RWPE1 (cell line): ENCODE results near the gene GLS.

Experiments used
- CTCF ChIA-PET: fragments of 350-600 bp; sonication (Branson Sonifier 250); formaldehyde crosslinking; extraction: SDS; loops from one replicate; lab custom pipeline; 2021; lab: Yijun Ruan, JAX
- POLR2A ChIA-PET: fragments of 400-600 bp; formaldehyde crosslinking; extraction: SDS; loops from one replicate; lab custom pipeline; 2020; ENCODE audit warnings: antibody characterized with exemption; ENCODE audit not compliant: low non-redundant PET; lab: Yijun Ruan, JAX
- DNase-seq: peaks from one replicate; pipeline ENCODE4 v3.0.0; 2012; ENCODE audit warnings: low spot score
- H3K27ac ChIP-seq: fragments of 450-650 bp; 2 replicates; pipeline ENCODE4 v1.5.1; 2017
- TF ChIP-seq, protein P1 (sequence below): fragments of 450-650 bp; conservative IDR thresholded peaks from 2 replicates; pipeline ENCODE4 v1.5.1; 2017; ENCODE audit warnings: low read depth, mild to moderate bottlenecking

GLS gene

GRCh38 chr2:190837952-190838361 is 42.7 kb upstream of the GLS start:
- CTCF ChIA-PET, result interaction anchor here (0.6 to 0.7 kb wide), 2 partner anchors 9 to 42 kb away, joined by 4 to 5 read pairs; no protein-coding TSS in a partner anchor
- DNase-seq, result no peak
- TF ChIP-seq, protein P1, sequence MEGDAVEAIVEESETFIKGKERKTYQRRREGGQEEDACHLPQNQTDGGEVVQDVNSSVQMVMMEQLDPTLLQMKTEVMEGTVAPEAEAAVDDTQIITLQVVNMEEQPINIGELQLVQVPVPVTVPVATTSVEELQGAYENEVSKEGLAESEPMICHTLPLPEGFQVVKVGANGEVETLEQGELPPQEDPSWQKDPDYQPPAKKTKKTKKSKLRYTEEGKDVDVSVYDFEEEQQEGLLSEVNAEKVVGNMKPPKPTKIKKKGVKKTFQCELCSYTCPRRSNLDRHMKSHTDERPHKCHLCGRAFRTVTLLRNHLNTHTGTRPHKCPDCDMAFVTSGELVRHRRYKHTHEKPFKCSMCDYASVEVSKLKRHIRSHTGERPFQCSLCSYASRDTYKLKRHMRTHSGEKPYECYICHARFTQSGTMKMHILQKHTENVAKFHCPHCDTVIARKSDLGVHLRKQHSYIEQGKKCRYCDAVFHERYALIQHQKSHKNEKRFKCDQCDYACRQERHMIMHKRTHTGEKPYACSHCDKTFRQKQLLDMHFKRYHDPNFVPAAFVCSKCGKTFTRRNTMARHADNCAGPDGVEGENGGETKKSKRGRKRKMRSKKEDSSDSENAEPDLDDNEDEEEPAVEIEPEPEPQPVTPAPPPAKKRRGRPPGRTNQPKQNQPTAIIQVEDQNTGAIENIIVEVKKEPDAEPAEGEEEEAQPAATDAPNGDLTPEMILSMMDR, result no peak
- POLR2A ChIA-PET, result no interaction called here
- H3K27ac ChIP-seq, result no peak overlapping the region

GRCh38 chr2:190838492-190838910 is 42.1 kb upstream of the GLS start:
- DNase-seq, result peak; percentile 24

DNA sequence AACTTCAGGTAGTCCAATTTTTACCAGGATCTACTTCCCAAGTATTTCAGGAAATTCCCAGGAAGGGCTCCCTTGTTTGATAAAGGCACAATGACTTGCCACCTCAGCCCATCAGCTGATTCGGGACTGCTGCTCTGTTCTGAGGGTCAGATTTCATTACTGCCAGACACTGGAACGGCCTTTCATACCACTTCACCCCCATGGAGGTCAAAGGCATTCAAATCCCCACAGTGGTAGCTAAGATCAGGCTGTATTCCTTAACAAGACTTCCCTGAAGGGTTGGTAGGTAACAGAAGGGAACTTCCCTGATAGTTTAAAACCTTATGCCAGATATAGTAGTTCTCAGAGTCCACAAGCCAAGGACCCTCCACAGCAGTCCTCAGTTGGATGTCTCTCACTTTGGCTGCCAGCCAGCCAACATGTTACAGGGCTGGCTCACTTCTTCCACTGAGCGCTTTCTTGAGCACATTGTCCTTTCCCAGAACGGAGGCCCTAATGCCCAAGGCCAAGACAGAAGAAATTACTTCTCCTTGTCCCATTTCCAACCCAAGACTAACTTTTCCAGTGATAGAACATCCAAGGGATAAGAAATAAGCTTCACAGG is 40.0 kb upstream of the GLS start:
- ChIA-PET CTCF (no interaction called here), POLR2A (no interaction called here)
- no peak for DNase-seq
- TF ChIP-seq, protein P1, result no peak
- no peak overlapping the region for H3K27ac ChIP-seq

More at GRCh38 chr2:190838492-190838910, 42.1 kb upstream of the GLS start:
- CTCF ChIA-PET, result interaction anchor here (0.6 to 0.7 kb wide), 3 partner anchors 9 to 41 kb away, joined by 3 to 5 read pairs (median 4); no protein-coding TSS in a partner anchor
- H3K27ac ChIP-seq, result peak overlapping the region; percentile 50; the same call in 1 of the 2 replicates
- POLR2A ChIA-PET, result no interaction called here
- TF ChIP-seq, protein P1, result no peak

DNA sequence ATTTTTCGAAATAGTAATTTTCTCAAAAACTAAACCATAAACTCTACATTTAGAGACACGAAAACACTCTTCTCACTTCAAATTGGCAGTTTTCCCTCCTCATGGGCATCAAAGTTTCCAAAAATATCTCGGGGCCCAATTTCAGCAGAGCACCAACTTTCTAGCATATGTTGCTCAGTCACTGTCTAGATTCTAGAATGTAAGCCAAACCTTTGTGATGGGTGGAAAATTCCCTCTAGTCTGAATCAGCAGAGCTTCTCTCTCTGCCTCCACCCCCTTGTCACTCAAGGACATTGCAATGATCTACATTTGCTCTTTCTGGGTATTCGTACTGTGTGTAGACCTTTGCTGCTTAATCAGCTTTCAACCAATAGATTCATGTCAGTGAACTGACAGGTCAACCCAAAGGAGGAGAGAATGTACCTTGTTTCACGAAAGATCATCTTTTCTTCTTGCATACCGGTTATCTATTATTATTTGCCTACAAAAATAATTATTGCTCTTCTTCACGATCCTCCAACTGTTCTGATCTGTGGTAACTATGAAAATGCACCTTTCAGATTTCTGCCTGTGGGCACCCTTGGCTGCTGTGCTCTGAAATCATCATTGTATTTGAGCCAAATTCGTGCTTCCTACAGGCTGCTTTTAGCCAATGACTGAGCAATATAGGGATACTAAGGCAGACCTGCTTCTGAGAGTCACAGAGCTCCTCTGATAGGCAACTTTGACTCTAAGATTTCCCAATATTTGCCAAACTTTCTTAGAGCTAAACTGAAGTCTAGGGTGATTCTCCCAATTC is 38.7 kb upstream of the GLS start:
- TF ChIP-seq, protein P1, result no peak
- POLR2A ChIA-PET, result no interaction called here
- no peak for DNase-seq
- H3K27ac ChIP-seq, result no peak overlapping the region
- CTCF ChIA-PET, result no interaction called here

DNA sequence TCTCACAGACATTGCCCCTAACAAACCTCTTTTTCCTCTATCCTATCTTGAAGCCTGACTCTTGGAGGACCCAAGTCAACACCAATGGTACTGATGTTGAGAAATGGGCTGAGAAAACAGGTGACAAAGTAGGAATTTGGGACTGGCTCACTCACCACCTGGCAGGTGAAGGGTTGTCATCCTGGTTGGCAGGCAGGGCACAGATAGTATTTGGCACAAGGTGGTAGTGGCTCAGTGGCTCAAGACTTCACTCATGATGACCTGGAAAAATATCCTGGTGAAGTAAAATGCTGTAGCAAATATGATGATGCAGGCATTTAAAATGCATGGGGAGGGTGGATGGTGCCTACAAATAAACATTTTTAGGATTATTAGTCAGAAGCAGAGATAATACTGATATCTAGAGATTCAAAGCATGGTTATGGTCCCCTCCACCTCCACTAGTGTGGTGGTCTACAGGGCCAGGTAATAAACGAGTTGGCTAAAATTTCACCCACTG is 38.0 kb upstream of the GLS start:
- POLR2A ChIA-PET, result no interaction called here
- H3K27ac ChIP-seq, result no peak overlapping the region
- no peak for DNase-seq
- TF ChIP-seq, protein P1, result no peak
- CTCF ChIA-PET, result no interaction called here

- no peak overlapping the region for H3K27ac ChIP-seq
- ChIA-PET CTCF (interaction anchor here (0.6 kb wide), 1 partner anchor 25 kb away, joined by 3 read pairs; no protein-coding TSS in a partner anchor), POLR2A (no interaction called here)
- DNase-seq, result peak; percentile 45
- TF ChIP-seq, protein P1, result no peak
Measured at GRCh38 chr2:190843890-190844699, 36.5 kb upstream of the GLS start.
